Measurements from ENCODE around the gene GABARAP. TPM values are rescaled to one million over a fixed set of nuclear protein-coding genes. Genes with fewer than 3 reads are reported as not detected.

GABARAP gene
- total RNA-seq, 2 donors from 2014 or later, result 187 to 446 TPM

- H3K27me3 ChIP-seq (replicated peaks; ENCODE audit: insufficient read depth), result no peaks in the 10 kb centered on the region
- no peak for ATAC-seq (ENCODE audit: insufficient number of reproducible peaks, low FRiP score, low read depth)
- peak overlapping the region; percentile 99 for H3K27ac ChIP-seq
- H3K4me1 ChIP-seq (ENCODE audit: control insufficient read depth in 1 of 2, low read depth in 2 of 2), result peaks cover 18 to 36% of the 10 kb centered on the region in 2 donors
- no peaks in the 10 kb centered on the region for H3K9me3 ChIP-seq
- H3K36me3 ChIP-seq, result peaks cover 18% of the 10 kb centered on the region
- no peak for DNase-seq (ENCODE audit: low spot score)
- peak overlapping the region; percentile 98 for H3K4me3 ChIP-seq
- TF ChIP-seq, protein P1, sequence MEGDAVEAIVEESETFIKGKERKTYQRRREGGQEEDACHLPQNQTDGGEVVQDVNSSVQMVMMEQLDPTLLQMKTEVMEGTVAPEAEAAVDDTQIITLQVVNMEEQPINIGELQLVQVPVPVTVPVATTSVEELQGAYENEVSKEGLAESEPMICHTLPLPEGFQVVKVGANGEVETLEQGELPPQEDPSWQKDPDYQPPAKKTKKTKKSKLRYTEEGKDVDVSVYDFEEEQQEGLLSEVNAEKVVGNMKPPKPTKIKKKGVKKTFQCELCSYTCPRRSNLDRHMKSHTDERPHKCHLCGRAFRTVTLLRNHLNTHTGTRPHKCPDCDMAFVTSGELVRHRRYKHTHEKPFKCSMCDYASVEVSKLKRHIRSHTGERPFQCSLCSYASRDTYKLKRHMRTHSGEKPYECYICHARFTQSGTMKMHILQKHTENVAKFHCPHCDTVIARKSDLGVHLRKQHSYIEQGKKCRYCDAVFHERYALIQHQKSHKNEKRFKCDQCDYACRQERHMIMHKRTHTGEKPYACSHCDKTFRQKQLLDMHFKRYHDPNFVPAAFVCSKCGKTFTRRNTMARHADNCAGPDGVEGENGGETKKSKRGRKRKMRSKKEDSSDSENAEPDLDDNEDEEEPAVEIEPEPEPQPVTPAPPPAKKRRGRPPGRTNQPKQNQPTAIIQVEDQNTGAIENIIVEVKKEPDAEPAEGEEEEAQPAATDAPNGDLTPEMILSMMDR (IDR thresholded peaks at IDR 0.05), result no peak
Measured at GRCh38 chr17:7253082-7253481, 10.8 kb upstream of the GABARAP start.

- H3K27me3 ChIP-seq (replicated peaks; ENCODE audit: insufficient read depth), result no peaks in the 10 kb centered on the region
- H3K4me3 ChIP-seq, result peak within 1 kb of the TSS; percentile 98
- TF ChIP-seq, protein P1 (IDR thresholded peaks at IDR 0.05), result no peak
- H3K36me3 ChIP-seq, result peaks cover 12% of the 10 kb centered on the region
- H3K9me3 ChIP-seq, result no peaks in the 10 kb centered on the region
- peaks cover 18 to 36% of the 10 kb centered on the region in 2 donors for H3K4me1 ChIP-seq (ENCODE audit: control insufficient read depth in 1 of 2, low read depth in 2 of 2)
- peak; percentile 85 for DNase-seq (ENCODE audit: low spot score)
- peak within 1 kb of the TSS; percentile 99 for H3K27ac ChIP-seq
- ATAC-seq (ENCODE audit: insufficient number of reproducible peaks, low FRiP score, low read depth), result peak; percentile 52
Measured at GRCh38 chr17:7252176-7253043, 10.2 kb upstream of the GABARAP start, which contains the start of gene ELP5. Gene ELP5 (plus strand): TSS chr17:7252215. CDS start chr17:7252551, 336 bp downstream.

DNA sequence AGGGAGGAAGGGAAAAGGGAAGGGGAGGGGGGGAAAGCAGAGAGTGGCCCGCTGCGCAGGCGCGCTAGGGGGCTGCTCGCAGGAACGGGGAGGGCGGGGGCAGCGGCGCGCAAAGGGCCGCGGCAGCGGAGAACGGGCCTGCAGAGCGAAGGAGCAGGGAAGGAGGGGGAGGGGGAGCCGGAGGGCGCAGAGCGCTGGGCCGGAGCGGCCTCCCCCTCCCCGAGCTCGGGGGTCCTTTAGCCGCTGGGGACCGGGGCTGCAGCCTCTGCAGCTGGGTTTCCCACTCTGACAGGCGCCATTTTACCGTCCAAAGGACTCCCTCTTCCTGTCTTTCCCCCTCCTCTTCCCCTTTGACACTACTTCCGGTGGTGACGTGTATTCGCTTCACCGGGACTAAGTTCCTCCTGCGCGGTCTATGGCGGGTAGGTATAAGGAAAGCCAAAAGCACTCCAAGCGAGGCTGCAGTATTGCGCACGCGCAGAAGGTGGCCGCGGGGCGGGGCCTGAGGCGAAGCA, 9.5 kb upstream of the GABARAP start, which contains the start of gene CTDNEP1:
Gene CTDNEP1, minus strand, starts transcription at position 74 of the 515 bp plus-strand sequence. CDS start 438 bp downstream, outside the sequence.
- H3K4me3 ChIP-seq, result peak within 1 kb of the TSS; percentile 98
- no peaks in the 10 kb centered on the region for H3K27me3 ChIP-seq (replicated peaks; ENCODE audit: insufficient read depth)
- H3K9me3 ChIP-seq, result no peaks in the 10 kb centered on the region
- peak within 1 kb of the TSS; percentile 99 for H3K27ac ChIP-seq
- peaks cover 18 to 36% of the 10 kb centered on the region in 2 donors for H3K4me1 ChIP-seq (ENCODE audit: control insufficient read depth in 1 of 2, low read depth in 2 of 2)
- TF ChIP-seq, protein P1 (IDR thresholded peaks at IDR 0.05), result no peak
- ATAC-seq (ENCODE audit: insufficient number of reproducible peaks, low FRiP score, low read depth) (peak; percentile 98), DNase-seq (ENCODE audit: low spot score) (peak; percentile 94)
- H3K36me3 ChIP-seq, result peaks cover 13% of the 10 kb centered on the region

DNA sequence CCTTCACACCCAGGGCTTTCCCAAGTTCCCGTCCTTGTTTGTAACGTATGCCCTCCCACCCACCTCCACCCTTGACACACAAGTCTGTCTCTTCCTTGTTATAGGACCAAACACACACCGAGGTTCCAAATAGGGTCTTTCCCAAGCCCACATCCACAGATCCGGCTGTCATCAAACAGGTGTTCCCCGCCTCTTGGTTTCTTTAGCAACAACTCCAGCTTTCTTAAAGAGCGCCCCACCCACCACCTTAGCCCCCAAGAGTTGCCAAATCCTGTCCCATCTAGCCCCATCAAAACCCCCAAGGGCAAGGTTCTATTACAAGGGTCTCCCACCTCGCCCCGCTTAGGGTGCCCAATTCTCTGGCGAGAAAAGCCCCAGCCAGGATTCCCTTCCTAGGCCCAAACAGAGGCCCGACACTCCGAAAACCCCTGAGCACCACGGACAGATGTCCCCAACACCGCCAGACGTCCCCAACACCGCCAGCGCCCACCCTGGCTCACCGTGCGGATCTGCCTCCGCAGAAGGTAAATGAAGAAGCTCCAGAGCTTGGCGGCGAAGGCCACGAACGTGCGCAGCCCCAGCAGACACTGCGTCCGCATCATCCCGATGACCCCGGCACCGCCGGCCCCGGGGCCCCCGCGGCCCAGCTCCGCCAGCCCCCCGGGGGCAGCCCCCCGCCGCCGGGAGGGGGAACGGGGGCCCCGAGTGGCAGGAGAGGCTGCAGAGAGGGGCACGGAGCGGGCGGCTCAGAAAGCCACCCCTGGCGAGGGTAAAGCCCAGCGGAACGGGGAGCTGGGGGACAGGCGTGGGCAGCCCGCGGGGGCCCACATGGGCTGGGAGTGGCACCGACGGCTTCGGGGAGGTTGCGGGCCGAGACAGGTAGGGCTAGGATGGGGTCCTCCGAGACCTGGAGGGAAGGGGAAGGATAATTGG, 8.7 kb upstream of the GABARAP start:
- H3K4me1 ChIP-seq (ENCODE audit: control insufficient read depth in 1 of 2, low read depth in 2 of 2), result peaks cover 18 to 36% of the 10 kb centered on the region in 2 donors
- ATAC-seq (ENCODE audit: insufficient number of reproducible peaks, low FRiP score, low read depth), result no peak

More for the DNA sequence above, 8.7 kb upstream of the GABARAP start:
- Histone ChIP-seq H3K36me3 (peaks cover 18% of the 10 kb centered on the region), H3K27me3 (replicated peaks; ENCODE audit: insufficient read depth) (no peaks in the 10 kb centered on the region), H3K27ac (peak overlapping the region; percentile 99), H3K4me3 (peak overlapping the region; percentile 98), H3K9me3 (no peaks in the 10 kb centered on the region)
- TF ChIP-seq, protein P1 (IDR thresholded peaks at IDR 0.05), result no peak
- no peak for DNase-seq (ENCODE audit: low spot score)

Measured in thoracic aorta (tissue), 2 donors.